T47D (cell line): ENCODE data around the gene WDR83.
A peak's percentile ranks its signal among the peaks of the same experiment; 100 is the strongest.
"Not testable (repeated sequence)": the region's sequence is repeated elsewhere in the genome, so short reads cannot be mapped to it uniquely, and the experiment has no call there.

Source experiments
- DNase-seq, 2 experiments: peaks; one replicate each; pipeline versions ENCODE4 v3.0.0 to v3.0.0-alpha.2; 2011 to 2012; ENCODE audit warnings: low read depth in 1 of 2, low spot score in 1 of 2
- JUND ChIP-seq: IDR thresholded peaks from 2 replicates; pipeline ENCODE4 v1.6.1; 2012; ENCODE audit warnings: low read depth
- in situ Hi-C: cut with HindIII; loops from 2 replicates; pipeline ENCODE4 v1.10.0; 2016; ENCODE audit warnings: low sequenced_read_pairs, low pct_unique_long_range_greater_than_20kb

Gene WDR83, protein sequence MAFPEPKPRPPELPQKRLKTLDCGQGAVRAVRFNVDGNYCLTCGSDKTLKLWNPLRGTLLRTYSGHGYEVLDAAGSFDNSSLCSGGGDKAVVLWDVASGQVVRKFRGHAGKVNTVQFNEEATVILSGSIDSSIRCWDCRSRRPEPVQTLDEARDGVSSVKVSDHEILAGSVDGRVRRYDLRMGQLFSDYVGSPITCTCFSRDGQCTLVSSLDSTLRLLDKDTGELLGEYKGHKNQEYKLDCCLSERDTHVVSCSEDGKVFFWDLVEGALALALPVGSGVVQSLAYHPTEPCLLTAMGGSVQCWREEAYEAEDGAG

GRCh38 chr19:12666265-12667048, at the start of gene WDR83, which contains the start of gene MAN2B1:
Gene WDR83, plus strand, starts transcription at chr19:12666807. Its CDS starts 2,984 bp downstream, at chr19:12669791.
Gene MAN2B1, minus strand, starts transcription at chr19:12666742. Its CDS starts 41 bp downstream, at chr19:12666701.
- DNase-seq: peak; percentile 71 to 86
- in situ Hi-C loops: no loop called here
- no peak for TF ChIP-seq JUND

GRCh38 chr19:12617646-12618045, 49.0 kb upstream of the WDR83 start:
- no peak for DNase-seq
- no peak for TF ChIP-seq JUND
- in situ Hi-C loops: no loop called here

GRCh38 chr19:12621253-12622024, 45.2 kb upstream of the WDR83 start:
- in situ Hi-C loops, DNase-seq: not testable (repeated sequence)

- TF ChIP-seq JUND: no peak
- no peak for DNase-seq
- in situ Hi-C loops: no loop called here
Measured at GRCh38 chr19:12623361-12624031, 43.1 kb upstream of the WDR83 start.

- no peak for DNase-seq
- no peak for TF ChIP-seq JUND
- in situ Hi-C loops: no loop called here
Measured at GRCh38 chr19:12626958-12627357, 39.6 kb upstream of the WDR83 start.

GRCh38 chr19:12628040-12629022, 38.3 kb upstream of the WDR83 start:
- in situ Hi-C loops: no loop called here
- no peak for DNase-seq
- no peak for TF ChIP-seq JUND

GRCh38 chr19:12629215-12629614, 37.4 kb upstream of the WDR83 start:
- DNase-seq: no peak
- no peak for TF ChIP-seq JUND
- in situ Hi-C loops: no loop called here

DNA sequence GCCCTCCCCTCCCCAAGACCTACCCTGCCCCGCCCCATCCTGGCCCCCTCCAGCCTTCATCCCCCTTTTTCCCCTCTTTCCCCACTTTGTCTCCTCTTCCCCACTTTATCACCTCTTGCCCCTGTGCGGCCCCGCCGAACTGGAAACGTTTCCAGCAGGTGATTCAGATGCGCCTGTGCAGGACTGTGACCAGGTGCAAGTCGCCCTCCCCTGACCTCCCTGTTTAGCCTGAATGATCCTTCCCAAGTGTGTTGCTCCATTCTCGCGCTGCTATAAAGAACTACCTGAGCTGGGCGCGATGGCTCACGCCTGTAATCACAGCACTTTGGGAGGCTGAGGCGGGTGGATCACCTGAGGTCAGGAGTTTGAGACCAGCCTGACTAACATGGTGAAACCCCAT, 30.0 kb upstream of the WDR83 start:
- in situ Hi-C loops: no loop called here
- DNase-seq: no peak
- TF ChIP-seq JUND: no peak

- TF ChIP-seq JUND: no peak
- in situ Hi-C loops: no loop called here
- no peak for DNase-seq
Measured at GRCh38 chr19:12638611-12639182, 27.9 kb upstream of the WDR83 start.

GRCh38 chr19:12639901-12640613, 26.6 kb upstream of the WDR83 start:
- in situ Hi-C loops: no loop called here
- TF ChIP-seq JUND: no peak
- DNase-seq: no peak
